GM19455 (cell line): ENCODE results near the gene NAALADL2.

ENCODE experiments used
- ATAC-seq: cut with Tn5 transposase; IDR thresholded peaks from one replicate; pipeline ENCODE4 v1.9.1; 2021; ENCODE audit not compliant: unreplicated experiment

NAALADL2 gene

DNA sequence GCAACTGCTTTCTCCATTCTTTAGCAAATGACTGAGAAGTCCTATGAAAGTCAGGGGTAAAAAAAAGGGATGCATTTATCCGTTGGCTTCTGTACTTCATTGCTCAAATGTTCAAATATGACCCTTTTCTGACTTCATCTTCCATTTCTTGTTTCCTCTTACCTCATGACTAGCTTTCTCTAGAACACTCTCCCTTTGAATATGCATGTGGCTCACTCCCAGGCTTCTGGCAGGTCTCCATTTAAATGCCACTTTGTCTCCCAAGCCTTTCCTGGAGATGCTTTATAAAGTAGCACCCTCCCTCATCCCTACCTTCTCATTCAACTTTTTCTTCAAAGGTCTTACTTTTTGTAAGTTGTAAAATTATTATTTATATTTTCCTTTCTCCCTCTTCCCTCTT lies 781.8 kb downstream of the NAALADL2 start:
- ATAC-seq = no peak

DNA sequence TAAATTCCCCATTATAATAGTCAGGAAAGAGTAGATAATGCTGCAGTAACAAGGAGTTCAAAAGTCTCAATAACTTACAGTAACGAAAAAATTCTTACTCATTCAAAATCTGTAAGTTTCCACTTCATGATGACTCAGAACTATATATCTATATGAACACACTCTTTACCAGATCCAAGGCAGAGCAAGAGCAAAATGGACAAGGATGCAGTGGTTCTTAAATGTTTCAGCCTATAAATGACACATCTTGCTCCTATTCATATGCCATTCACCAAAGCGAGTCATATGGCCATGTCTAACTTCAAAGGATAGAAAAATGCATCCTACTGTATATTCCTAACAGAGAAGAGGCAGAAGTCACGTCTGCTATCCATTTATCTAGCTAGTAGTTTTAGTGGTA lies 787.7 kb downstream of the NAALADL2 start:
- ATAC-seq = no peak

DNA sequence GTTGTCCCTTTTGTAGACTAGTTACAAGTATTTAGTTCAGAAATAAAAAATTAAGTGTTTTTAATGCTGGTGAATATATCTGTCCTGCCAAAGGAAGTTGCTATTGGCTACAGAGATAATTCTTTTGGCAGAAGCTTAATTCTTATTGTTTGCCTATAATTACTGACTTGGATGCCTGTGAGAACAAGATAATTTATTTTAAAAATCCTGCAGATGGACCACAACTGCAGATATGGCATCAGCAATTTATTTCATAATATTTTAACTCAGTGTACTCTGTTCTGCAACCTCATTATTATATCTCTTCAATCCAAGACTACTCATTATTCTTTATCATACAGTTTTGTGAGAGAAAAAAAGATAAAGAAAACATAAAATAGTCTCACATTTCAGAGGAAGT lies 789.8 kb downstream of the NAALADL2 start:
- no peak for ATAC-seq

DNA sequence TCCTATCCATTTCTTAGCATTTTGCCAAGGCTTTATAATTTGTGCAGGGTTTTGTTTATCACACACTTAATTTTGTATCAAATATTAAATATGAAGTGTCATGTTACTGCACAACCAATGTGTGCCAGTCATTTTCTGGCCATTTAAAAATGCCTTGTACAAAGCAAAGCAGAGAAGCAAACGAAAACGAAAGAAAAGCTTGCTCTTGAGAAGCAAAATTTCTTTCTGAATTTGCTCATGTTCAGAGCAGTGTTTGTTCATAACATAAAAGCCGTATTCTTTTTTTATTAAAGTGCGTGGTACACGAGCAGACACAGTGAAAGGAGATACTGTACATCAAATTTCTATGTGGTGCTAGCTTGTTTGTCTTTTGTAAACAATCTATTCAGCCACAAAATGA lies 792.6 kb downstream of the NAALADL2 start:
- ATAC-seq = no peak

DNA sequence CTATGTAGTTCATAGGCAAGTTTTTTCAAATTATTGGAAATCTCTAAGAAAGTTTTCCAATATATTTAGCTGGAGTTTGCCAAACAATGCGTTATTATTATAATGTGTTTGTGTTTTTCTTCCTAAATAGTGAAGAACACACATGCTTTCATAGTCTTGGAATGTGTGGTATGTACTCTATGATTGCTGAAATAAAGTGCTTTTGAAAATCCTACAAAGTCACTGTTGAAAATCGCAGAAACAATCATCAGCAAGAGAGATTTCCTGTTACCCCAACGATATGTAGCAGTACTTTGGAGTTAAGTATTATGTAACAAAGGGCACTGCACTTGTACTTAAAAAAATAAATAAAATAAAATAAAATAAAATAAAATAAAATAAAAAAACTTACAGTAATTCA lies 796.2 kb downstream of the NAALADL2 start:
- no peak for ATAC-seq

DNA sequence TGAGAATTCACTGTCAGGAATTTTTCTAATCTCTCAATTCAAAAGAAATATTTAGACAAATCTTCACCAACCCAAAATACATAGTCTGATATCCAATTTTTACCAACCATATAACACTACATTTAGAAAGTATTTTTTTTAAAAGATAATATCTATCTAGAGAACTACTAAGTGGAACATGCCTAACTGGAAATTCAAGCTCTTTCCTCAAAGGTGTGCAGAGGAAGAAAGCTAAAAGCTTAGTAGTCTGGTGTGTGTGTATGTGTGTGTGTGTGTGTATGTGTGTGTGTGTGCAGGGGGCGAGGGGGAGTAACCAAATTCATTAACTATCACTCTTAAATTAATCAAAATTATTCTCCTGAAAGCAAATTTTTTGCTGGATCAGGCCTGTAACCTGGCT lies 797.3 kb downstream of the NAALADL2 start:
- no peak for ATAC-seq

DNA sequence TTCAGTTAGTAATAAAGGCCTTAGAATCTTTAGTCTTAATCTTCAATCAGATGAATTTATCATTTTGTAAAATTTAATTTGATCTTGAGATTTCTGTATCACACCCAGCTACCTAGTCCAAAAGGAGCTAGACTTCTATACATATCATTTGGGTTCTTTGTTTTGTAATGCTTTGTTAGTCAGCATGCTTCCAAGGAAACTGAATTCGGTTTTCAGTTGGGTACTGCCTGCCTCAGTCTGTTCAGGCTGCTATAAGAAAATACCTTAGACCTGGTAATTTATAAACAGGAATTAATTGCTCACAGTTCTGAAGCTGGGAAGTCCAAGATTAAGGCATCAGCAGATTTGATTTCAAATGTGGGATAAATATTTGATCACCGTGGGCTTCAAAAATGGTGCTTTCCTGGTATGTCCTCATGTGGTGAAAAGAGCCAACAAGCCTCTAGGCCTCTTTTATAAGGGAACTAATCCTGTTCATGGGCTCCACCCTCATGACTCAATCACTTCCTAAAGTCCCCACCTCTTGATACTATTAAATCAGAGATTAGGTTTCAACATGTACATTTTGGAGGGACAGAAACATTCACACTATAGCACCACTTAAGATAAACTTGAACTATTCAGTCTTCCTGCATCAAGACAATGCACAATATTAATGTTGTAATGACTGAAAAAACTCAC lies 800.7 kb downstream of the NAALADL2 start:
- ATAC-seq = no peak

DNA sequence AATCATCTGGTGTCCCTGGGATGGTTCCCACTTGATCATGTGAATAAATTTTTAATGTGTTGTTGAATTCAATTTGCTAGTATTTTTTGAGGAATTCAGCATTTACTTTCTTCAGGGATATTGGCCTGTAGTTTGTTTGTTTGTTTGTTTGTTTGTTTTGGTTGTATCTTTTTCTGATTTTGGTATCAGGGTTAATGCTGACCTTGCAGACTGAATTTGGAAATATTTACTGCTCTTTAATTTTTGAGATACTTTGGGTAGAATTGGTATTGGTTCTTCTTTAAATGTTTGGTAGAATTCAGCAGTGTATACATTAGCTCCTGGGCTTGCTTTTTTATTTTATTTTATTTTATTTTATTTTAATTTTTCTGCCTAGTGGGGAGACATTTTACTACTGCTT lies 803.7 kb downstream of the NAALADL2 start:
- no peak for ATAC-seq

DNA sequence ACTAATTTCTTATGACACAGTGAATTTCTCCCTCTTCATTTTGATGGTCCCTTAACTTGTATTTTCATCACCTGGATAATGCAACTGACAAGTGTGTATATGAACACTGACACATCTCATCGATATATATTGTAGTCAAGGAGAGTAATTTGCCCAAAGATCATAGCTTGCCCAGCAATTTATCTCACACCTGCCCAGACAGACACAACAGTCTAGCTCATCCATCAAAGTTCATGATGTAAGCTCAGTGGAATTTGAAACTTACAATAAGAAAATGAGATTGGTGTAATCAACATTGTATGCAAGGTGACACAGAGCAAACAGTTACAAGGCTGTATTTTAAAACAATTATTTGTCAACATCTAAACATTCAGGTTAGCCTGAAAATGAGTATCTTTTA lies 805.8 kb downstream of the NAALADL2 start:
- no peak for ATAC-seq

DNA sequence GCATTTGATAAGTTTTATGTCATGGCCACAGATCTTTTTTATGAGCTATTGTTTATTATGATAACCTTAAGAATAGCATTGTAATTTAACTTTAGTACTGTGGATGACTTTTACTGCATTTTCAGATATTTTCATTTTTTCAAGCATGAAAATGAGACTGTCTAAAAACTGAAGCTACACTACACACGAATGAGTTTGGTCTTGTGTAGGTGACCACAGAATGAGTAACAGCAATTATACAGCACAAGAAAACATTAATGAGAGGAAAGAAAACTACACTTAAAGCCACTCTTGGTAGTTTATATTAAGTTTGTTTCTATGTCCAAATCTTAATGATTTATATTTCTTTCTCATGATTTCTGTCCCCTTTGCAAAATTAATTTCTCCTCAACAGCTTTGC lies 809.2 kb downstream of the NAALADL2 start:
- ATAC-seq = no peak

DNA sequence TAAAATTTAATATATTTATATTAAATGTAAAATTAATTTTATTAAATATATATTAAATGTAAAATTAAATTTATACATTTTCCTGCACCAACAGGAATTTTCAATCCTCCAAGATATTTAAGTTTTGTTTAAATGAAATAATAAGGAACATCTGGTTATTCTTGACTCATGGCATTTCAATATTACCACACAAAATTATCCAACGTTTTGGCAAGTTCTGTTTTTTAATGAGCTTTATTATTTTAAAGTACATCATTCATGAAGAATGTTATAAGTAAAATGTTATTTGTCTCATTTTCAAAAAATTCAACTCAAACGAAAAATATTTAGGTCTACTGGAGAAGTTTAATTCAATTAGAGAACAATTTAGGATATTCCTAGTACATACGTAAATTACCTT lies 811.4 kb downstream of the NAALADL2 start:
- ATAC-seq = no peak

DNA sequence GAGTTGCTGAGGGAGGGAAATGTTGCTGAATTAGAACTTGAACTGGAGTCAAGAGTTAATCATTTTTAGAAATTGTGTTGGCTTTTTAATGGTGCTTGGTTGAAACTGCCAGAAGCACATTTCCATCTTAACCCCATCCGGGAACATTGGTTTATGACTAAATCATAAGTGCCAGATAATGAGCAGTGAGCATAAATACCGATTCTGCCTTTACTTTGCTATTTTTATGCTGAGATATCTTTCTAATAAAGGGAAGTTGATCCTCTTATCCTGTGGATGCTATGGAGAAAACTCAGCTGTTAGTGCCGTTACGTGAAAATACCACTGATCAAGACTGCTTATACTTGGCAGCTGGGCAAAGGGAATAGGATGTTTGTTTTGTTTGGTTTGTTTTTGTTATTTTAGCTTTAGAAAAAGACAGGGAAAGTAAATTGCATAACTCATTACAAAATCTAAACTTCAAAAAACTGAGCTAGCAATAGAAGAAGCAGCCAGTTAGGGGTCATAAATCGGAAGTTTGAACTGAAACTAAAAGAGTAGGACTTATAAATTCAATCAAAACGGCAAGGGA lies 813.1 kb downstream of the NAALADL2 start:
- no peak for ATAC-seq

DNA sequence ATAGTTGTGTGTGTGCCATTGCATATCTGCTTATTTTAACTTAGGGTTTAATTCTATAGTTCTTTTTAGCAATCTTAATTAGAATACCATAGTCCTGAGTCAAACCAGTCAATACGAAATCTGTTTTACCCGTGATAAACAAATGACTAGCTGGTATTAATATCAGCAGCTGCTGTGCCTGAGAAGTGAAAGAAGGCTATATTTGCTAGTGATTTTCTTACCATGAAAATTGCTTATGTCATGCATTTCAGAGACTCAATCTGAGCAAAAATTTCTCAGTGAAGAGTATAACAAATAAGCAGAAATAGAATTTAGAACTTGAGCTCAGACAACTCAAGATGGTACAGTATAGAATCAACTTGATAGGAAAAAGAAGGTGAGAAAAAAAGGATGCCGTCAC lies 820.4 kb downstream of the NAALADL2 start:
- ATAC-seq = no peak

DNA sequence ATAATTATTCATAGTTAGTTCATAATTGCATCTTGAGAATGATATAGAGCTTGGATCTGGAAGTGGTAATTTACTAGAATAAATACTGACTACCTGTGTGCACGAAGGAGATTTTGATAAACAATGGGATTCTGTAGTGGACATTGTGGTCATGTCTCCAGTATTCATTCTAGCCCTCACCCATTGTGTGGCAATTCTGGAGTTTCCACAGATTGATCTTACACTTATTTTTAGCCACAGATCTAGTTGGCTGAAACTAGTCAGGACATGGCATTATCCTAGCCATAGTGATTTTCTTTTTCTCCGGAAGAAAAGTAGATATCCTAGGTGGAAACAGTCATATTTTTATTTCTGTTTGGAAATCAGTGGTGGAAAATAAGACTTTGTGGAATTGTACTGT lies 833.1 kb downstream of the NAALADL2 start:
- ATAC-seq = no peak

DNA sequence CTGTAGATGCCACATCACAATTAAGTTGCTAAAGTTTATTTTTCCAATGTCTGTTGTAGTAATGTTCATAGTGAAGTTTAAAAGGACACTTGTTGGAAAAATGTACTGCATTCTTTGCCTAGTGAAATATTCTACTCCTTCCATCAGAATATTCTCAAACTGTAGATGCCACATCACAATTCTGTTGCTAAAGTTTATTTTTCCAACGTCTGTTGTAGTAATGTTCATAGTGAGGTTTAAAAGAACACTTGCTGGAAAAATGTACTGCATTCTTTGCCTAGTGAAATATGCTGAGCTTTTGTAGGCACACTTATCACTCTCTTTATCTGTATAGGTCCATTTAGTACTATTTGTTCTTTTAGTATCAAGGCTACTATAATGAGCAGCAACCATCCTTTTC lies 836.1 kb downstream of the NAALADL2 start:
- no peak for ATAC-seq

DNA sequence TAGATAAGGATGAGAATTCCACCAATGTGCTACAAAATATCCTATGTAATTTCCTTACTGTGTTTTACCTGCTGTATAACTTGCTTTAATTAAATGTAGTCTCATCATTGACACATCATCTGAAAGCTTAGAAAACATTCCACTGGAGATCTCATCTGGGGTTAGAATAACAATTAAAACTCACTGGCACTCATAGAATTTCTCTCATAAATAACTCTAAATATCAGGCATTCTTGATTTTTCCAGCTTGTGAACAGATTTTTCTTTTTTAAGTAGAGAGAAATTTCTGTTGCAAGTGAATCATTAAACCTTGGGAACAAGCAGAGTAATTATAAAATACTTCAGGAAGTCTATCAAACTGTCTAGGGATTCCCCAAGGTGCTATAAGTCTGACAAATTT lies 843.8 kb downstream of the NAALADL2 start:
- ATAC-seq = no peak

DNA sequence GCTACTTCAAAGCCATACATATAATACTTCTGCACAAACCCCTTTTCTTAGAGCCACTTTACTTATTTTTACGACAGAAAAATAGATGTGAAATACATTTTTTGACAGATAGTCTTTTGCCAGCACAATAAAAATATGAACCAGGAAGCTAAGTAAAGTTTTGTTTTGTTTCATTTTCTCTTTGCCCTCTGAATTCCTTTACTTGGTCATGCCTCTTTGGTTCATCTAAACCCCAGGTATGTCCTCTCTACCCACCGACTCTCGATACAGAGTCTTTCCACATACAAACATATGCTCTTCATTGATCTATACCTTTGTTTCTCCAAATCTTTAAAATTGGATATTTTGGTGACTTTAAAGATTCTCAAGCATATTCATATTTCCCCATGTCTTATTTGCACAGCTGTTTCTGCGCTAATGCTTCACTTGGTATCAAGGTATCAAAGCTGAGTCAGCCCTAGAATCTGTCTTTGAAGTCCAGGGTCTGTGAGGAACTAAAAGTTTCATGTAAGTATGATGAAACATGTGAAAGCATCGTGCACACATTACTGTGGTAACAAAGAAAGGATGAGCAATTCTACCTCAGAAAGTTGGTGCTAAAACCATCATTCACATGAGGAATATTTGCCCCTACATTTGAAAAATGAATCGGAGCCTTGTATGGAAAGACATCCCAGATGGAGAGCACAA lies 845.4 kb downstream of the NAALADL2 start:
- ATAC-seq = no peak

DNA sequence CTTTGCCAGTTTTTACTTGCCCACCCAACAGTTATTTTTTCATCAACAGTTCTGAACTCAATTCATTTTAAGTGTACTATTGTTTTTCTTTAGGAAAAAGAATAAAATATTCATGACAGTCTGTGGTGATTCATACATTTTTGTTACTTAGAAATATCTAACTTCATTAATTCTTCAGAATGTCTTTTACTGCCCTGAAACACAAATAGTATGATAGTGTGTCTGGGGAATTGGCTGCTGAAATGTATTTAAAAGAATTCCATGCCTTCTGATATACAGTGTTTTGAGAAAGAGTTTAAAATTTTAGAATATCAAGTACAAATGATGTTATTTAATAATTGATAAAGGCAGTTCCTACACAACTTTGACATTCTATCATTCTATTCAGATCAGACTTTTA lies 854.1 kb downstream of the NAALADL2 start:
- ATAC-seq = no peak

DNA sequence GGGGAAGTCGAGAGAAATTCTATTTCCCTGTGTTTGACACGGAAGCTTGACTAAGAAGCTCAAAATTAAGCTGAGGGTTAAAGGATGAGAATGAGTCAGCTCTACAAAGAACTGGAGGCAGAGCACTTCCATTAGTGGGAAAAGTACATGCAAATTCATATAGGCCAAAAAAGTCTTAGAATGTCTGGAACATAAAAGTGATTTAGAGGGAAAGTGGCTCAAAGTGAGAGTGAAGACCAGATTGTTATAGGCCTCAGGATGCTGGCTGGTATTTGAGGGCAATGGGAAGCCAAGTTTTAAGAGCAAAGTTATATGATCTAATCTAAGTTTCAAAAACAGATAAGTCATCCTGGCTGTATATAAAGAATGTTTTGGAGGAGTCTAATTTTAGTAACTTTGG lies 857.3 kb downstream of the NAALADL2 start:
- no peak for ATAC-seq

DNA sequence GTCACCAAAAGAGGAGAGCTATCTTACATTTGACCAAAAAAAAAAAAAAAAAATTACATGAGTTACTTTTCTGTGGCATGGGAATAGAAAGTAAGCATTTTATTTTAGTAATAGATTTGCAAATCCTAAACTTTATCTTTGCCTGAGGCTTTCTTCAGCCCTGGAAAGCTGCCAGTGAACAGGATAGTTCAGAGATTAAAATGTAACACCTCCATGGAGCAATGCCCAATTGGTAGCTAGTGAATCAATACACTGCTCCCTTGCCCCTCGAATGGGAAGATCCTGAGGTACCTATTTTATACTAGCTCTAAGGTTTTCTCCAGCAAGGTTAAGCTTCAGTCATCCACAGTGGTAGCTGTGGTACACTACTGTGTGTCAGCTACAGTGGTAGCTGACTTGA lies 867.1 kb downstream of the NAALADL2 start:
- no peak for ATAC-seq

DNA sequence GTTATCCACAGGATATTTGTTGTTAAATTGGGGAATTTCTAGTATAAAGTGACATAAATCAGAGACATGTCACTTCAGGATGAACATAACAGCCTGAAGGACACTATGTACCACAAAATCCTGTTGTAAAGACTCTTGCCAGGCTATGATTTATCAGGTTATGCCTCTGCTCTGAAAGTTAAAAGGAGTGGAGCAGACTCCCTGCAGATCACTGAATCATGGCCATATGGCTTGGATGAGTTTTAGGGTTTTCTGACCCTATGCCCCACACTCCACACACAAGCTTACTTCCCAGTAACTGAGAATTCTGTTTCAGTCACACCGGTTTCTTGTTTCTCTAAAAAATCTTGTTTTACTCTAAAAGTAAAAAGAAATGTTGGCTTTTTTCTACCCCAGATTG lies 869.4 kb downstream of the NAALADL2 start:
- no peak for ATAC-seq

DNA sequence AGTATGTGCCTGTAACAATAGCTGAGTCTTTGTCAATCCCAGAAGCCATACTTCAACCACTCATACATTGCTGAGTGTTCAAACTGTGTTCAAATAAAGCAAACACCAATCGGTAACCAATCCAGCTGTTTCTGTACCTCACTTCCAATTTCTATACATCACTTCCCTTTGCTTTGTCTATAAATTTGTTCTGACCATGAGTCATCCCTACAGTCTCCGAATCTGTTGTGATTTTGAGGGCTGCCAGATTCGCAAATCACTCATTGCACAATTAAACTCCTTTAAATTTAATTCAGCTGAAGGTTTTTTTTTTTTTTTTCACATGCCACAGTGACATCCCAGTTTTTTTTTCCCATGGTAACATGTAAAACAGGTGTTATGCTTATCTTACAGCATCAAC lies 870.3 kb downstream of the NAALADL2 start:
- no peak for ATAC-seq

DNA sequence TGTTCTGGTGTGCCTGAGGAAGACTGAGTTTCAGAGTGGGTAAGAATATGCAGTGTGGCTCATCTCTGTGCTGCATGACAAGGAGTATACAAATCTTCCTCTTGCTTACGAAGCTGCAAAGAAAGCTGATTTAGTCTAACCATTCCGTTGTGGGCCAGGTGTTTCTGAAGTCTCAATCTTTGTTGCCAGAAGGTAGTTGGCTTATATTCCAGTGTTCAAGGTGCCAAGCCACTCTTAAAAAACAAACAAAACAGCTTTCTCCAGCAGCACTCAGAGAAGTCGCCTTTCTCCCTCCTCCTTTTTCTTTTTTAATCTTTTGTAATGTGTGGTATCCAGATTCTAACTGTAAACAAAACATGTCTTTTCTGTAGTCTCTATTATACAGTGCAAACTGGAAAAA lies 872.4 kb downstream of the NAALADL2 start:
- no peak for ATAC-seq
